ENCODE measurements around the gene APOL3. TPM values are rescaled to one million over a fixed set of nuclear protein-coding genes. Genes with fewer than 3 reads are reported as not detected.
"Not testable (repeated sequence)": the region's sequence is repeated elsewhere in the genome, so short reads cannot be mapped to it uniquely, and the experiment has no call there.

APOL3 gene, protein sequence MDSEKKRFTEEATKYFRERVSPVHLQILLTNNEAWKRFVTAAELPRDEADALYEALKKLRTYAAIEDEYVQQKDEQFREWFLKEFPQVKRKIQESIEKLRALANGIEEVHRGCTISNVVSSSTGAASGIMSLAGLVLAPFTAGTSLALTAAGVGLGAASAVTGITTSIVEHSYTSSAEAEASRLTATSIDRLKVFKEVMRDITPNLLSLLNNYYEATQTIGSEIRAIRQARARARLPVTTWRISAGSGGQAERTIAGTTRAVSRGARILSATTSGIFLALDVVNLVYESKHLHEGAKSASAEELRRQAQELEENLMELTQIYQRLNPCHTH
- 100 to 1,000 TPM in 1 of 4 donors, 10 to 100 TPM in 3; 39.5 to 273 (median 73.9) TPM for total RNA-seq

DNA sequence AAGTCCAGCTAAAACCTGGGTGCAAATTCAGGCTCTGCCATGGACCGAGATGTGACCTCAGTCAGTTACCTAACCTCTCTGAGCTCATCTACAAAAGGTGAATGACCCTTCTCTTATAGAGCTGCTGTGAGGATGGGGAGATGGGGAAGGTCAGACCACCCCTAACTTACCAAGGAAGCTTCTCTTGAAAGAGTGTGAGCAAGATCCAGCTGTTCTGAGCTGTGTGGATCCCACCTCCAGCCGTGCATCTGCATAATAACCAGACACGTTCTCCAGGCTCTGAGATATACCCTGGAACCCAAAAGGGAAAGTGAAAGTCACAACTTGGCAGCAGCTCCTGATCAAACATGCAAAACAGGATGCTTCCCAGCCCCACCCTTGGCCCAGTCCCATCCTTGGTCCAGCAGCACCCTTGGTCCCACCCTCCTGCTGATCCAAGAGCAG is at the start of gene APOL3:
APOL3 (minus strand) TSS at position 257 of the 444 bp plus-strand sequence. CDS start 11,700 bp downstream, outside the sequence.
- TF ChIP-seq, protein P1, sequence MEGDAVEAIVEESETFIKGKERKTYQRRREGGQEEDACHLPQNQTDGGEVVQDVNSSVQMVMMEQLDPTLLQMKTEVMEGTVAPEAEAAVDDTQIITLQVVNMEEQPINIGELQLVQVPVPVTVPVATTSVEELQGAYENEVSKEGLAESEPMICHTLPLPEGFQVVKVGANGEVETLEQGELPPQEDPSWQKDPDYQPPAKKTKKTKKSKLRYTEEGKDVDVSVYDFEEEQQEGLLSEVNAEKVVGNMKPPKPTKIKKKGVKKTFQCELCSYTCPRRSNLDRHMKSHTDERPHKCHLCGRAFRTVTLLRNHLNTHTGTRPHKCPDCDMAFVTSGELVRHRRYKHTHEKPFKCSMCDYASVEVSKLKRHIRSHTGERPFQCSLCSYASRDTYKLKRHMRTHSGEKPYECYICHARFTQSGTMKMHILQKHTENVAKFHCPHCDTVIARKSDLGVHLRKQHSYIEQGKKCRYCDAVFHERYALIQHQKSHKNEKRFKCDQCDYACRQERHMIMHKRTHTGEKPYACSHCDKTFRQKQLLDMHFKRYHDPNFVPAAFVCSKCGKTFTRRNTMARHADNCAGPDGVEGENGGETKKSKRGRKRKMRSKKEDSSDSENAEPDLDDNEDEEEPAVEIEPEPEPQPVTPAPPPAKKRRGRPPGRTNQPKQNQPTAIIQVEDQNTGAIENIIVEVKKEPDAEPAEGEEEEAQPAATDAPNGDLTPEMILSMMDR (IDR thresholded peaks at IDR 0.05), result no peak
- peak; percentile 58 for DNase-seq (ENCODE audit: low spot score)
- peak; percentile 59 for ATAC-seq (ENCODE audit: low FRiP score)

GRCh38 chr22:36210224-36210623 is 49.7 kb upstream of the APOL3 start:
- TF ChIP-seq, protein P1 (IDR thresholded peaks at IDR 0.05), result no peak

DNA sequence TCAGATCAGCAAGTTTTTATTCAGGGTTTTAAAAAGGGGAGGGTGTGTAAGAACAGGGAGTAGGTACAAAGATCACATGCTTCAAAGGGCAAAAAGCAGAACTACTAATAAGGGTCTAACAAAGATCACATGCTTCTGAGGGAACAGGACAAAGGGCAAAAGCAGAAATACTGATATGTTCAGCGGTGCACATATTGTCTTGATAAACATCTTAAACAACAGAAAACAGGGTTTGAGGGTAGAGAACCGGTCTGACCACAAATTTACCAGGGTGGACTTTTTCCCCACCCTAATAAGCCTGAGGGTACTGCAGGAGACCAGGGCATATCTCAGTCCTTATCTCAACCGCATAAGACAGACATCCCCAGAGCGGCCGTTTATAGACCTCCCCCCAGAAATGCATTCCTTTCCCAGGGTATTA is 48.9 kb upstream of the APOL3 start:
- DNase-seq (ENCODE audit: low spot score); ATAC-seq (ENCODE audit: low FRiP score): not testable (repeated sequence)

More at GRCh38 chr22:36210224-36210623, 49.7 kb upstream of the APOL3 start:
- ATAC-seq (ENCODE audit: low FRiP score) (no peak), DNase-seq (ENCODE audit: low spot score) (no peak)

GRCh38 chr22:36208914-36209313 is 48.4 kb upstream of the APOL3 start:
- no peak for DNase-seq (ENCODE audit: low spot score)
- no peak for ATAC-seq (ENCODE audit: low FRiP score)
- TF ChIP-seq, protein P1 (IDR thresholded peaks at IDR 0.05), result no peak

DNA sequence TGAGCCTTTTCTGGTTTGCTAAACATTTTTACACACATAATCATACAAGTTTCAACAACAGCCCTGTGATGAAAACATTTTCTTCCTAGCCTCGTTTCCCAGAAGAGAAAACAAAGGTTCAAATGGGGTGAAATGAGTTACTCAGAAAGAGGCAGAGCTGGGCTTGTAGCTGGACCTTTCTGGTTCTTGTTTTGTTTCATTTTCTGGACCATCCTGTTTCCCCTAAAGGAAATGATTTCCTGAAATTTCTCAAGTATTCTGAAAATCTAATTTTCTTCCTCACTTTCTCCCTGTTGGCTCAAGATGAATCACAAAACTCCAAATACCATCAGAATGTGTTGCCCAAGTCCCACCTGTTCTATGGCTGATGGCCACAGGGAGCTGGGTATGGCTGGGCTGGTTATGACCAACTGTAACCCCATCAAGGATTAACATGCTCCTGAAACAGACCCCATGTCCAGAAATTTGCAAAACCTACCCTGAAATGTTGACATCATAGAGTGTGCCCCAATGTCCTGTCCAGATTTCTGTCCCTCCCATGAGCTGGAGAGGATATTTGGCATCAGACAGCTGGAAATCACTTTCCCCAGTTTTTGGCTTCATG is 47.7 kb upstream of the APOL3 start:
- TF ChIP-seq, protein P1 (IDR thresholded peaks at IDR 0.05), result no peak
- ATAC-seq (ENCODE audit: low FRiP score) (peak; percentile 67), DNase-seq (ENCODE audit: low spot score) (no peak)

GRCh38 chr22:36206255-36206654 is 45.7 kb upstream of the APOL3 start:
- no peak for ATAC-seq (ENCODE audit: low FRiP score)
- TF ChIP-seq, protein P1 (IDR thresholded peaks at IDR 0.05), result no peak

DNA sequence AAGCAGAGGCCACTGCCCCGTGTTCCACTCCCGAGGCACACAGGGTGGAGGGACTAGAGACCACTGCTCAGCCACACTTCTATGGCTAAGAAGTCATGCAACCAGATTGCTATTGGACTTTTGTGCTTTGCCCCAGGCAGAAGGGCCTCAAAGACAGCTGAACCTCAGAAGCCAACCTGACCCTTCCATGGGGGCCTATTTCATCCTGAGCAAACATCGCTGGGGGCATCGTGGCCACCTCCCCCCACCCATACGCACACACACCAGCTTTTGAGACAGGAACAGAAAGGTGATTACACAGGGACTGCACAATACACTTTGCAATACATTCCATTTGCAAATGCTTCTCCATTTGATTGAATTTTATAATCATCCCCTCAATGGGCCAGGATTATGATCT is 45.0 kb upstream of the APOL3 start:
- not testable (repeated sequence) for DNase-seq (ENCODE audit: low spot score); ATAC-seq (ENCODE audit: low FRiP score)

More at GRCh38 chr22:36206255-36206654, 45.7 kb upstream of the APOL3 start:
- no peak for DNase-seq (ENCODE audit: low spot score)

GRCh38 chr22:36204632-36205015 is 44.1 kb upstream of the APOL3 start:
- TF ChIP-seq, protein P1 (IDR thresholded peaks at IDR 0.05), result no peak
- no peak for ATAC-seq (ENCODE audit: low FRiP score)
- no peak for DNase-seq (ENCODE audit: low spot score)

Data from omental fat pad (tissue), 4 donors.